ENCODE data around the gene IRF2BPL.

The IRF2BPL gene

DNA sequence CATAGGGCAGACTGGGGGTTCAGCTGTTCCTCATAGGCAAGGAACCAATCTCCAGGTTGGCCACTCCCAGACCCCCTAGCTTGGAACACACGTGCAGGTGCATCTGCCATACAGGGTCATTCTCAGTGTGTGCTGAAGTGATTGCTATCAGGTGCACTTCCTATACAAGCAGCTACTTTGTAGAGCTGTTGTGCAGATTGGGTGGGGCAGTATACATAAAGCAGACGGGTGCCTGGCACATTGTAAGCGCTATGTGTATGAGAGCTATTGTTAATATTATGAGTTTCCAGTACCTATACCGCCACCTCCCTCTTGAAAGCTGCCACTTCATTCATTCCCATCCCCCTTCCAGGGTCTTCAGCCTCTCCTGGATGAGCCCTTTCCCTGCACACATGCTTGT, 17.3 kb downstream of the IRF2BPL start:
- DNase-seq (ENCODE audit: low read depth in 3 of 3) = no peak

DNA sequence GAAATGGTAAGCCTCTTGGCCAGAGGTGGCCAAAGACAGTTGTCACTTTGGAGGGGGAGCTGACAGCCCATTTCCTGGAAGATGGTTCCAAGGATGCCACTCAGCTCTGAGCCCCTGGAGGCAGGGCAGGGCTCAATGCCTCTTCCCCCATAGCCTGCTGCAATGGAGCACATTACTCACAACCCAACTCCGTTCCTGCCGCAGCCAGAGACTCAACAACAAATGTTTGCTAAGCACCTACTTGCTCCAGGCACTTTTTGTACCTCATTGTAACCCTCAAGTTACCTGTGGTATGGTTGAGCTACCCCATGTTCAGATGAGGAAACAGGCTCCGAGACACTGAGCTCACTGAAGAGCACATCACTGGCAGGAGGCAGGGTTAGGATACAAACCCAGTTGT, 19.5 kb downstream of the IRF2BPL start:
- no peak for DNase-seq (ENCODE audit: low read depth in 3 of 3)

DNA sequence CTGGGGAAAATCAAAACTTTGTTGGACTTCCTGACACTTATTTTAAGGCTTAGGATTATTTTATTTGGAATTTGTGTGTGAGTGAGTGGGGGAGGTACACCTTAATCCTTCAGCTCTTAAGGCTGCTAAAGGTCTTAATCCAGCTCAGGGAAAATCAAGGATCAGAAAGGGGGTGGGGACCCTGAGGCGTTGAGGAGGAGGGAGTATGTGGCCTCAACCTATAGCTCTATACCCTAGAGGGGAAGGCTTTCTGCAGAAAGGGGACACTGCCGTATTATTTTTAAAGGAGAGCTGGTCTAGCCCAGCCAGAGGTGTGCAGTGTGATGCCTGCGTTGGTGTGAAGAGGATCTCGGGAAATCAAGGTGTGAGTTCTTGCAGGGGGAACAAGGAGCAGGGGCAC, 20.0 kb downstream of the IRF2BPL start:
- no peak for DNase-seq (ENCODE audit: low read depth in 3 of 3)

DNA sequence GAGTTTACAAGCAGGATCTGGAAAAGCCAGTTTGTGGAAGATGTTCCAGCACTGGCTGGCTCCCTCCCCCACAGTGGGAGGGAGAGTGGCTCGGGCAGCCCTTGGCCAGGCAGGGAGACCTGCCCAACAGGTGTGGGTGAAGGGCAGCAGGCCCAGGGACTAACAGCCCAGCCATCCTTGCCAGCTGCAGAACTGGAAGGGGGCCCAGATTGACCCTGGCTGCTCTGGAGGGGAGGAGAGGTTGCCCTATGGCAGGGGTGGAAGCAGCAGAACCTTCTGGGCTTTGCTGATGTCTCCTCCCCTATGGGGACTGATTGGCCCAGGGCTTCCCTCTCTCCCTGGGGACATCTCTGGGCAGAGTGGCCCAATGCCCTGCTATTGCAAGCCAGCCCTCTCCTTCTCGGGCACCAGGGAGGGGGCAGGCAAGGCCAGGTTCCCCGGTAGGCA, 20.5 kb downstream of the IRF2BPL start:
- DNase-seq (ENCODE audit: low read depth in 3 of 3) = no peak

- DNase-seq (ENCODE audit: low read depth in 3 of 3) = no peak
These were observed 21.1 kb downstream of the IRF2BPL start for GRCh38 chr14:77007183-77007974.

GRCh38 chr14:77006132-77006531, 22.4 kb downstream of the IRF2BPL start:
- DNase-seq (ENCODE audit: low read depth in 3 of 3) = no peak

DNA sequence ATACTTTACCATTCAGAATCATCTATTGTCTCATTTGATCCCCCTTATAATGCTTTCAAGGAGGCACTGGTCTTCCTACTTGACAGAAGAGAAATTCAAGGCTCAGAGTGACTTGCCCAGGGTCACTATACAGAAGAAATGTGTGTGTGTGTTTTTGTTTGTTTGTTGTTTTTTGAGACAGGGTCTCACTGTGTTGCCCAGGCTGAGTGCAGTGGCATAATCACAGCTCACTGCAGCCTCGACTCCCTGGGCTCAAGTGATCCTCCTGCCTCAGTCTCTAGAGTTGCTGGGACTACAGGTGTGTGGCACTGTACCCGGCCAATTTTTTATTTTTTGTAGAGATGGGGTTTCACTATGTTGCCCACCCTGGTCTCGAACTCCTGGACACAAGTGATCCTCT, 22.9 kb downstream of the IRF2BPL start:
- no peak for DNase-seq (ENCODE audit: low read depth in 3 of 3)

GRCh38 chr14:77004711-77005460, 23.6 kb downstream of the IRF2BPL start:
- DNase-seq (ENCODE audit: low read depth in 3 of 3) = no peak

- DNase-seq (ENCODE audit: low read depth in 3 of 3) = no peak
These were observed 24.4 kb downstream of the IRF2BPL start for GRCh38 chr14:77003960-77004710.

GRCh38 chr14:77002889-77003288, 25.6 kb downstream of the IRF2BPL start:
- DNase-seq (ENCODE audit: low read depth in 3 of 3) = no peak

DNA sequence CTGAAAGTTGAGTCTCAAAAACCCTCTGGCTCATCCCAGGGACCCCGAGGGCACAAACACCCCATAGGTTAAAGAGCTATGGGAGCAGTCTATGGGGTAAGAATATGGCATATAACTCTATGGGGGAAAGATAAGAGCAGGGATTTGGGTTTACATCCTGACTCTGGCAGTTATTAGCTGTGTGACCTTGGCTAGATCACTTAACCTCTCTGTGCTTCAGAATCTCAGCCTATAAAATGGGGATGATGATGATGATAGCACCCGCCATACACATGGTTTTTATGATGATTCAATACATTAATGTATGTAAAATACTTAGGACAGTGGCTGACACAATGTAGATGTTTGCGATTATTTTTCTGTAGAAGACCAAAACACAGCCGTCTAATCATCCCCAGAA, 26.2 kb downstream of the IRF2BPL start:
- no peak for DNase-seq (ENCODE audit: low read depth in 3 of 3)

DNA sequence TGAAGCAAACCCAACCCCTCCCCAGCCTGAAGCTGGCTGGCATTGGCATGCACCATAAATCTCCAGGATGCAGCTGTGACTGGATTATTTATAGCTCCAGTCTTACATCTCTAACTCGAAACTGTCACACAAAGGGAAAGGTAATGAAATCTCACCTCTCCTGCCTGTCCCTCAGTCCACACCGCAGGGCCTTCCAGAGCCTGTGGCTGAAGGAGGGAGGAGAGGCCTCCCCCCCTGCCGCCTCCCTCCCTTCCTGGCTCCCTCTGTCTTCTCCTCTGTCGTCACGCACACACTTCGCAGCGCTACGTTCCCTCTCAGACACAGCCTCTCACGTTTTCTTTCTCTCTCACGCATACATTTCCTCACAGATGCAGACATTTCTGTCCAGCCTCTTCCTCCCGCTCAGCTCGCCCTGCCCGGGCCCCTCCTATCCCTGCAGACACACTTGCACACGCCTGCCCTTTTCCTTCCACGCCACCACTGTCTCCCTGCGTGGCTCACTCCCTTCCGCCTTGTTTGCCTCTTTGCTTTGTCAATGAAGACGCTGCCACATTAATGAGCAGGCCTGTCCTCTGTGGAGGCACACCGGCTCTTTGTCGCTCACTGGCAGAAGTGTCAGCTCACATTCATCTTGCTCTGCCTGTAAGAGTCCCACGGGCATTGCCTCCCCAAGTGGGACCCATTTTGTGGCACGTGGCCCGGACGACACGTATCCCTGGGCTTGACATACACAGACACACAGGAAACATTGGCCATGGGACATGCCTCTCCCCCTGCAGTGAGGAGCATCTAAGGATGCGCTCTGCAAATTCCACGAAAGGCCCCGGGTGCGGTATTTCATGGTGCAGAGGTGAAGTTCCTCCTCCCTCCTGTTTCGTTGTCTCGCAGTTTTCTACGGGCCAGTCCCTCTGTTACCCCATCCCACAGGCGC, 27.9 kb downstream of the IRF2BPL start:
- no peak for DNase-seq (ENCODE audit: low read depth in 3 of 3)

GRCh38 chr14:76998910-76999309, 29.6 kb downstream of the IRF2BPL start:
- no peak for DNase-seq (ENCODE audit: low read depth in 3 of 3)

DNA sequence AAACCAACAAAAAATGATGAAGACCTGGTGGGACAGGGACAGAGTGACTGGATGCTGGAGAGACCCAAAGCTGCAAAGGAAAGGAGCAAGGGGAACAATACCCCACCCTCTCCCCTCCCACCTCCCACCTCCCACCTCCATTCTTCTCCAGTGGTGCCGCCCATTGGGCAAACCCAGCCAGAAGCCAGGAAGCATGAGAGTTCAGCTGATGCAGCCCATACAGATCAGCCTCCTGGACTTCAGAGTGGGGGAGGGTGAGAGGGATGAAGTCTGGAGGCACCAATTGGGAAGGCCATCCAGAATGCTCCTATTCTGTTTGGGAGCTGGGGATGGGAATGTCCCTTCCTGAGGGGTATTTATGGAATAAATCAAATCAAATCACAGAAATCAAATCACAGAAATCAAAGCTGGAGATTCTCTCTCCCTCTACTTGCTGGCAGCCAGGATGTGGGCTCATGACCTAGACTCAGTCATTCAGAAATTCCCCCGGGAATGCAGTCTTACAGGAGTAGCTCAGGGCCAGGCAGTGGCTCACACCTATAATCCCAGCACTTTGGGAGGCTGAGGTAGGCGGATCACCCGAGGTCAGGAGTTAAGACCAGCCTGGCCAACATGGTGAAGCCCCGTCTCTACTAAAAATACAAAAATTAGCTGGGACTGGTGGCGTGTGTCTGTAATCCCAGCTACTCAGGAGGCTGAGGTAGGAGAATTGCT, 31.1 kb downstream of the IRF2BPL start:
- no peak for DNase-seq (ENCODE audit: low read depth in 3 of 3)

DNA sequence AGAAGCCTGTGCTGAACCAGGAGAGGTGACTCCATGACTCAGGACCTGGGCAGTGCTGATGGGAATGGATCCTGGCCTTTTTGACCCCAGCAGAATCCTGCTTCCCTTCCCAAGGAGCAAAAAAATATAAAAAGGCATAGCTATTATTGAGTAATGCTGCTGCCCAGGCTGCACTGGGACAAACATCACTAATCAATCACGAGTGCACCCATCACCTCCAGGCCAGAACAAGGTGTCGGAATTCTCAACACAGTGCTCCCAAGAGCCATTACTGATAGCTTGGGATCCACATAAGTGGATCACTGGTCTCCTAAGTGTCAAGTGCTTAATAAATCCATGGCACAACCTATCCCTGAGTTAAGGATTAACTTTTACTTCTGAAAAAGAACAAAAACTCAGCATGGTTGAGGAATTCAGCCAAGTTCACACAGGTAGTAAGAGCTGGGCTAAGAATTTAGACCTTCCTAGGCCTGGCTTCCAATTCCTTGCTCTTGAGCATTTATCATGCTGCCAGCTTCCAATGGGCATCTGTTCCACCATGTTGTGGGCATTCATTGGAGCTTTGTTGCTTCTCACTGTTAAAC, 31.9 kb downstream of the IRF2BPL start:
- no peak for DNase-seq (ENCODE audit: low read depth in 3 of 3)

DNA sequence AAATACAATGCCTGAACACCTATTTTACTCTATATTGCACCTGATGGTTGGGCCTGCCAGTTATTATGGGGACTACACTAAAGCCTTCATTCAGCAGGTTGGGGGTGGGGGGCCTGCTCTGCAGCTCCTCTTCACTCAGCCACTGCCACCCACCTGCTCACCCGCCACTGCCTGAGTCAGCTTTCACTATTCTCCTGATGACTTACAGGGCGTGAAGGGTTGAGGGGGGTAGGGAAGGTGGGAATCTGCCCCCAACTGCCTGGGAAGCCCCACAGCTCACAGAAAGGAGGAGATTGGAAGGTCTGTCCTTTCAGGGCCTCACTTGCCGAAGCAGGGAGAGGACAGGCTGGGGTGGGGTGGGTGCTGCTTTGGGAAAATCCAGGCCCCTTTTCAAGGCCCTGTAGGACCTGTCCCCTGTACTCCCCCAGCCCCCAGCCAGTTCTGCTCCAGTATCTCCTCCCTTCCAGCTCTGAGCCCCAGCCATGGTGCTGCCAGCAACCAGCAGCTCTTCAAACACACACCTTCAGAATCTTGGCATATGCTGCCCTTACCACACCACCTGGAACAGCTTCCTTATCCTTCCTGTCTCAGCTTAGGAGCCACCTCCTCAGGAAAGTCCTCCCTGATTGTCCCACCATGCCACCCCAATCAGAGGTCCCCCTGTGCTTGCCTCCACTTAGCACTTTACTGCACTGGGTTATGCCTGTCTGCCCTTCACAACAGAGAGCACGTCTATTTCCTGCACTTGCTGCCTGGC, 33.1 kb downstream of the IRF2BPL start:
- DNase-seq (ENCODE audit: low read depth in 3 of 3) = peak in 1 of 3 experiments; percentile 38

DNA sequence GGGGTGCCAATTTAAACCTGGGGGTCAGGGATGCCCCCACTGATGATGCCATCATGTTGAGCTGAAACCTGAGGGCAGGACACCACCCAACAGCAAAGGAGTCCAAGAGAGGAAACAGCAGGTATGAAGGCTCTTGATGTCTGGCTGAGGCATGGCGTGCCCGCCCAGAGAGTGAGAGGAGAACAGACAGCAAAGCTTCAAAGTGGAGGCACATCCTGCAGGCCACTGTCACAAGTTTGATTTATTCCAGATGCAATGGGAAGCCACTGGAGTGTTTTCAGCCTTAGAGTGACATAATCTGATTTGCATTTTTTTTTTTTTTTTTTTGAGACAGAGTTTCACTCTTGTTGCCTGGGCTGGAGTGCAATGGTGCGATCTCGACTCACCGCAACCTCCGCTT, 34.8 kb downstream of the IRF2BPL start:
- no peak for DNase-seq (ENCODE audit: low read depth in 3 of 3)

GRCh38 chr14:76990084-76990483, 38.4 kb downstream of the IRF2BPL start:
- DNase-seq (ENCODE audit: low read depth in 3 of 3) = no peak

- DNase-seq (ENCODE audit: low read depth in 3 of 3) = no peak
These were observed 40.5 kb downstream of the IRF2BPL start for GRCh38 chr14:76987956-76988520.
